Neutrophil (primary cell): Measurements from ENCODE around the gene MRPL9.
"Not testable (repeated sequence)": the region's sequence is repeated elsewhere in the genome, so short reads cannot be mapped to it uniquely, and the experiment has no call there.

Source experiments
- H3K27ac ChIP-seq: fragments of 200-600 bp; sonication (generic); 2 replicates; pipeline ENCODE4 v1.5.1; 2016; ENCODE audit warnings: mild to moderate bottlenecking, moderate library complexity
- H3K27me3 ChIP-seq: fragments of 200-600 bp; sonication (generic); 2 replicates; pipeline ENCODE4 v1.6.0; 2016; ENCODE audit warnings: mild to moderate bottlenecking
- H3K36me3 ChIP-seq: fragments of 200-600 bp; sonication (generic); 2 replicates; pipeline ENCODE4 v1.5.1; 2017
- H3K4me1 ChIP-seq, 2 experiments: fragments of 200-600 bp in 1 of 2; sonication (generic) in 1 of 2; 1 replicate in 1 of 2; 2 replicates in 1 of 2; pipeline versions ENCODE4 v1.5.1 to v1.6.1; 2013 to 2016; ENCODE audit warnings: low read depth in 1 of 2, low read length in 1 of 2, mild to moderate bottlenecking in 1 of 2, moderate library complexity in 1 of 2; ENCODE audit not compliant: control insufficient read depth in 1 of 2, insufficient read depth in 1 of 2
- H3K4me3 ChIP-seq, 2 experiments: fragments of 200-600 bp in 1 of 2; sonication (generic) in 1 of 2; 1 replicate in 1 of 2; 2 replicates in 1 of 2; pipeline ENCODE4 v1.5.1; 2013 to 2016; ENCODE audit warnings: low read depth in 1 of 2, low read length in 1 of 2, mild to moderate bottlenecking in 1 of 2, moderate library complexity in 1 of 2
- H3K9me3 ChIP-seq: fragments of 200-600 bp; sonication (generic); 2 replicates; pipeline ENCODE4 v1.5.1; 2016
- CTCF ChIP-seq: fragments of 200-600 bp; sonication (generic); IDR thresholded peaks from 2 replicates; pipeline ENCODE4 v1.5.1; 2016; ENCODE audit warnings: antibody characterized with exemption

The MRPL9 gene

GRCh38 chr1:151737479-151737878, 25.8 kb downstream of the MRPL9 start:
- H3K4me1 ChIP-seq, result no peaks in the 10 kb centered on the region
- no peak for TF ChIP-seq CTCF
- no peaks in the 10 kb centered on the region for H3K9me3 ChIP-seq
- no peak overlapping the region for H3K4me3 ChIP-seq
- H3K27me3 ChIP-seq, result peaks cover 45% of the 10 kb centered on the region
- no peaks in the 10 kb centered on the region for H3K36me3 ChIP-seq
- H3K27ac ChIP-seq, result no peak overlapping the region

GRCh38 chr1:151737026-151737425, 26.3 kb downstream of the MRPL9 start:
- TF ChIP-seq CTCF, result no peak
- H3K9me3 ChIP-seq, result no peaks in the 10 kb centered on the region
- H3K27ac ChIP-seq, result no peak overlapping the region
- no peaks in the 10 kb centered on the region for H3K4me1 ChIP-seq
- peaks cover 46% of the 10 kb centered on the region for H3K27me3 ChIP-seq
- no peaks in the 10 kb centered on the region for H3K36me3 ChIP-seq
- H3K4me3 ChIP-seq, result no peak overlapping the region

- H3K27ac ChIP-seq, H3K9me3 ChIP-seq, H3K4me1 ChIP-seq, H3K4me3 ChIP-seq, H3K36me3 ChIP-seq: not testable (repeated sequence)
- peaks cover 52% of the 10 kb centered on the region for H3K27me3 ChIP-seq
Observed at GRCh38 chr1:151733995-151734394, 29.3 kb downstream of the MRPL9 start.

GRCh38 chr1:151733126-151733525, 30.2 kb downstream of the MRPL9 start:
- no peaks in the 10 kb centered on the region for H3K36me3 ChIP-seq
- no peaks in the 10 kb centered on the region for H3K4me1 ChIP-seq
- no peaks in the 10 kb centered on the region for H3K9me3 ChIP-seq
- peaks cover 61% of the 10 kb centered on the region for H3K27me3 ChIP-seq
- no peak for TF ChIP-seq CTCF
- H3K4me3 ChIP-seq, result no peak overlapping the region
- no peak overlapping the region for H3K27ac ChIP-seq

GRCh38 chr1:151729966-151730291, 33.4 kb downstream of the MRPL9 start:
- Histone ChIP-seq H3K4me1 (no peaks in the 10 kb centered on the region), H3K9me3 (no peaks in the 10 kb centered on the region), H3K36me3 (no peaks in the 10 kb centered on the region), H3K27ac (no peak overlapping the region), H3K27me3 (peaks cover 92% of the 10 kb centered on the region), H3K4me3 (no peak overlapping the region)
- no peak for TF ChIP-seq CTCF

GRCh38 chr1:151729157-151729965, 33.9 kb downstream of the MRPL9 start:
- Histone ChIP-seq H3K9me3 (no peaks in the 10 kb centered on the region), H3K27ac (no peak overlapping the region), H3K4me3 (no peak overlapping the region), H3K36me3 (no peaks in the 10 kb centered on the region), H3K4me1 (no peaks in the 10 kb centered on the region), H3K27me3 (peaks cover 97% of the 10 kb centered on the region)
- TF ChIP-seq CTCF, result no peak
